ENCODE measurements around the gene SELENOS.
A peak's percentile ranks its signal among the peaks of the same experiment; 100 is the strongest.

The SELENOS gene

GRCh38 chr15:101264911-101265641, 12.2 kb downstream of the SELENOS start:
- DNase-seq = no peak
- Histone ChIP-seq H3K27ac (ENCODE audit: insufficient read depth, low read length, poor library complexity, severe bottlenecking) (no peak overlapping the region), H3K27me3 (replicated peaks; ENCODE audit: control insufficient read depth, insufficient read depth, low read length, poor library complexity, severe bottlenecking) (no peaks in the 10 kb centered on the region), H3K9me3 (ENCODE audit: control insufficient read depth, low read length) (no peaks in the 10 kb centered on the region), H3K4me1 (ENCODE audit: control insufficient read depth, insufficient read depth, low read length, poor library complexity, severe bottlenecking) (no peaks in the 10 kb centered on the region), H3K4me3 (ENCODE audit: insufficient read depth, low read depth, low read length, poor library complexity, severe bottlenecking) (no peak overlapping the region), H3K36me3 (ENCODE audit: control insufficient read depth, insufficient read depth, low read length) (no peaks in the 10 kb centered on the region)

- Histone ChIP-seq H3K27me3 (replicated peaks; ENCODE audit: control insufficient read depth, insufficient read depth, low read length, poor library complexity, severe bottlenecking) (no peaks in the 10 kb centered on the region), H3K4me1 (ENCODE audit: control insufficient read depth, insufficient read depth, low read length, poor library complexity, severe bottlenecking) (no peaks in the 10 kb centered on the region), H3K4me3 (ENCODE audit: insufficient read depth, low read depth, low read length, poor library complexity, severe bottlenecking) (no peak overlapping the region), H3K36me3 (ENCODE audit: control insufficient read depth, insufficient read depth, low read length) (no peaks in the 10 kb centered on the region), H3K9me3 (ENCODE audit: control insufficient read depth, low read length) (no peaks in the 10 kb centered on the region), H3K27ac (ENCODE audit: insufficient read depth, low read length, poor library complexity, severe bottlenecking) (no peak overlapping the region)
- DNase-seq = no peak
These were observed 13.3 kb downstream of the SELENOS start for GRCh38 chr15:101264011-101264410.

- Histone ChIP-seq H3K27me3 (replicated peaks; ENCODE audit: control insufficient read depth, insufficient read depth, low read length, poor library complexity, severe bottlenecking) (no peaks in the 10 kb centered on the region), H3K9me3 (ENCODE audit: control insufficient read depth, low read length) (no peaks in the 10 kb centered on the region), H3K27ac (ENCODE audit: insufficient read depth, low read length, poor library complexity, severe bottlenecking) (no peak overlapping the region), H3K4me1 (ENCODE audit: control insufficient read depth, insufficient read depth, low read length, poor library complexity, severe bottlenecking) (no peaks in the 10 kb centered on the region), H3K4me3 (ENCODE audit: insufficient read depth, low read depth, low read length, poor library complexity, severe bottlenecking) (no peak overlapping the region), H3K36me3 (ENCODE audit: control insufficient read depth, insufficient read depth, low read length) (no peaks in the 10 kb centered on the region)
- no peak for DNase-seq
These were observed 14.7 kb downstream of the SELENOS start for GRCh38 chr15:101262551-101262950.

GRCh38 chr15:101258238-101259144, 18.8 kb downstream of the SELENOS start:
- H3K27me3 ChIP-seq (replicated peaks; ENCODE audit: control insufficient read depth, insufficient read depth, low read length, poor library complexity, severe bottlenecking) = no peaks in the 10 kb centered on the region
- H3K4me3 ChIP-seq (ENCODE audit: insufficient read depth, low read depth, low read length, poor library complexity, severe bottlenecking) = no peak overlapping the region
- no peaks in the 10 kb centered on the region for H3K36me3 ChIP-seq (ENCODE audit: control insufficient read depth, insufficient read depth, low read length)
- no peak overlapping the region for H3K27ac ChIP-seq (ENCODE audit: insufficient read depth, low read length, poor library complexity, severe bottlenecking)
- peak; percentile 12 to 36 (median 27) for DNase-seq
- no peaks in the 10 kb centered on the region for H3K4me1 ChIP-seq (ENCODE audit: control insufficient read depth, insufficient read depth, low read length, poor library complexity, severe bottlenecking)
- H3K9me3 ChIP-seq (ENCODE audit: control insufficient read depth, low read length) = no peaks in the 10 kb centered on the region

- DNase-seq = no peak
- Histone ChIP-seq H3K27ac (ENCODE audit: insufficient read depth, low read length, poor library complexity, severe bottlenecking) (no peak overlapping the region), H3K4me1 (ENCODE audit: control insufficient read depth, insufficient read depth, low read length, poor library complexity, severe bottlenecking) (no peaks in the 10 kb centered on the region), H3K27me3 (replicated peaks; ENCODE audit: control insufficient read depth, insufficient read depth, low read length, poor library complexity, severe bottlenecking) (no peaks in the 10 kb centered on the region), H3K4me3 (ENCODE audit: insufficient read depth, low read depth, low read length, poor library complexity, severe bottlenecking) (no peak overlapping the region), H3K9me3 (ENCODE audit: control insufficient read depth, low read length) (no peaks in the 10 kb centered on the region), H3K36me3 (ENCODE audit: control insufficient read depth, insufficient read depth, low read length) (no peaks in the 10 kb centered on the region)
These were observed 20.5 kb downstream of the SELENOS start for GRCh38 chr15:101256757-101257156.

- Histone ChIP-seq H3K36me3 (ENCODE audit: control insufficient read depth, insufficient read depth, low read length) (no peaks in the 10 kb centered on the region), H3K27ac (ENCODE audit: insufficient read depth, low read length, poor library complexity, severe bottlenecking) (no peak overlapping the region), H3K9me3 (ENCODE audit: control insufficient read depth, low read length) (no peaks in the 10 kb centered on the region), H3K4me3 (ENCODE audit: insufficient read depth, low read depth, low read length, poor library complexity, severe bottlenecking) (no peak overlapping the region), H3K4me1 (ENCODE audit: control insufficient read depth, insufficient read depth, low read length, poor library complexity, severe bottlenecking) (peaks cover 2% of the 10 kb centered on the region), H3K27me3 (replicated peaks; ENCODE audit: control insufficient read depth, insufficient read depth, low read length, poor library complexity, severe bottlenecking) (no peaks in the 10 kb centered on the region)
- no peak for DNase-seq
These were observed 21.6 kb downstream of the SELENOS start for GRCh38 chr15:101255615-101256241.

- Histone ChIP-seq H3K27ac (ENCODE audit: insufficient read depth, low read length, poor library complexity, severe bottlenecking) (no peak overlapping the region), H3K4me3 (ENCODE audit: insufficient read depth, low read depth, low read length, poor library complexity, severe bottlenecking) (no peak overlapping the region), H3K27me3 (replicated peaks; ENCODE audit: control insufficient read depth, insufficient read depth, low read length, poor library complexity, severe bottlenecking) (no peaks in the 10 kb centered on the region), H3K4me1 (ENCODE audit: control insufficient read depth, insufficient read depth, low read length, poor library complexity, severe bottlenecking) (peaks cover 9% of the 10 kb centered on the region), H3K9me3 (ENCODE audit: control insufficient read depth, low read length) (no peaks in the 10 kb centered on the region), H3K36me3 (ENCODE audit: control insufficient read depth, insufficient read depth, low read length) (no peaks in the 10 kb centered on the region)
- DNase-seq = no peak
These were observed 22.3 kb downstream of the SELENOS start for GRCh38 chr15:101255051-101255395.

GRCh38 chr15:101254157-101255050, 22.9 kb downstream of the SELENOS start:
- Histone ChIP-seq H3K36me3 (ENCODE audit: control insufficient read depth, insufficient read depth, low read length) (no peaks in the 10 kb centered on the region), H3K27ac (ENCODE audit: insufficient read depth, low read length, poor library complexity, severe bottlenecking) (no peak overlapping the region), H3K9me3 (ENCODE audit: control insufficient read depth, low read length) (no peaks in the 10 kb centered on the region), H3K4me1 (ENCODE audit: control insufficient read depth, insufficient read depth, low read length, poor library complexity, severe bottlenecking) (peaks cover 11% of the 10 kb centered on the region), H3K27me3 (replicated peaks; ENCODE audit: control insufficient read depth, insufficient read depth, low read length, poor library complexity, severe bottlenecking) (no peaks in the 10 kb centered on the region), H3K4me3 (ENCODE audit: insufficient read depth, low read depth, low read length, poor library complexity, severe bottlenecking) (no peak overlapping the region)
- DNase-seq = no peak

- DNase-seq = no peak
- H3K27ac ChIP-seq (ENCODE audit: insufficient read depth, low read length, poor library complexity, severe bottlenecking) = no peak overlapping the region
These were observed 24.4 kb downstream of the SELENOS start for GRCh38 chr15:101252836-101253235.

More at GRCh38 chr15:101252836-101253235, 24.4 kb downstream of the SELENOS start:
- no peaks in the 10 kb centered on the region for H3K36me3 ChIP-seq (ENCODE audit: control insufficient read depth, insufficient read depth, low read length)
- no peaks in the 10 kb centered on the region for H3K9me3 ChIP-seq (ENCODE audit: control insufficient read depth, low read length)
- H3K4me1 ChIP-seq (ENCODE audit: control insufficient read depth, insufficient read depth, low read length, poor library complexity, severe bottlenecking) = peaks cover 12% of the 10 kb centered on the region
- H3K27me3 ChIP-seq (replicated peaks; ENCODE audit: control insufficient read depth, insufficient read depth, low read length, poor library complexity, severe bottlenecking) = no peaks in the 10 kb centered on the region
- no peak overlapping the region for H3K4me3 ChIP-seq (ENCODE audit: insufficient read depth, low read depth, low read length, poor library complexity, severe bottlenecking)

All from effector memory CD4-positive, alpha-beta T cell (primary cell).